Neural cell (in vitro differentiated cells): ENCODE results near the gene NMNAT3. TPM values are rescaled to one million over a fixed set of nuclear protein-coding genes. Genes with fewer than 3 reads are reported as not detected.

Experiments
- H2AFZ ChIP-seq: fragments of 200-600, 300-800 bp; sonication (generic), shearing (Covaris generic); 2 replicates; pipeline ENCODE4 v1.6.0; 2014; ENCODE audit warnings: low read depth, mild to moderate bottlenecking, antibody characterized with exemption, low read length, moderate library complexity
- H3F3A ChIP-seq: fragments of 200-600 bp; shearing (Covaris generic); 2 replicates; pipeline ENCODE4 v1.6.1; 2016; ENCODE audit warnings: mild to moderate bottlenecking, moderate library complexity, mixed read lengths, antibody characterized with exemption, low read length; ENCODE audit not compliant: insufficient read depth, poor library complexity, severe bottlenecking
- H3K27ac ChIP-seq: fragments of 200-600, 300-800 bp; sonication (generic), shearing (Covaris generic); 2 replicates; pipeline ENCODE4 v1.5.1; 2014; ENCODE audit warnings: mild to moderate bottlenecking, low read length, moderate library complexity
- H3K27me3 ChIP-seq: fragments of 300-800, 200-600 bp; sonication (generic), shearing (Covaris generic); 2 replicates; pipeline ENCODE4 v1.6.0; 2014; ENCODE audit warnings: mild to moderate bottlenecking, low read depth, low read length, moderate library complexity; ENCODE audit not compliant: insufficient read depth
- H3K36me3 ChIP-seq: fragments of 300-800, 200-600 bp; sonication (generic), shearing (Covaris generic); 2 replicates; pipeline ENCODE4 v1.5.1; 2014; ENCODE audit warnings: mild to moderate bottlenecking, antibody characterized with exemption, low read length, moderate library complexity; ENCODE audit not compliant: insufficient read depth
- H3K4me2 ChIP-seq: fragments of 300-800, 200-600 bp; sonication (generic), shearing (Covaris generic); 2 replicates; pipeline ENCODE4 v1.6.0; 2014; ENCODE audit warnings: mild to moderate bottlenecking, low read length
- H3K4me3 ChIP-seq: fragments of 300-800, 200-600 bp; sonication (generic), shearing (Covaris generic); 2 replicates; pipeline ENCODE4 v1.5.1; 2014; ENCODE audit warnings: mild to moderate bottlenecking, low read length, moderate library complexity
- H3K79me2 ChIP-seq: fragments of 200-600 bp; shearing (Covaris generic); replicated peaks from 2 replicates; pipeline ENCODE4 v1.6.0; 2014; ENCODE audit warnings: mild to moderate bottlenecking, low read length, moderate library complexity; ENCODE audit not compliant: insufficient read depth
- H3K9ac ChIP-seq: fragments of 300-800, 200-600 bp; sonication (generic), shearing (Covaris generic); 2 replicates; pipeline ENCODE4 v1.6.1; 2016; ENCODE audit warnings: mild to moderate bottlenecking, low read length, mixed read lengths
- H3K9me2 ChIP-seq: fragments of 200-600 bp; shearing (Covaris generic); 2 replicates; pipeline ENCODE4 v1.6.1; 2016; ENCODE audit warnings: mild to moderate bottlenecking, low read length, mixed read lengths; ENCODE audit not compliant: insufficient read depth
- H3K9me3 ChIP-seq: fragments of 200-600, 300-800 bp; sonication (generic), shearing (Covaris generic); 2 replicates; pipeline ENCODE4 v1.6.1; 2016; ENCODE audit warnings: mild to moderate bottlenecking, mixed run types, low read length, moderate library complexity, mixed read lengths
- H4K20me1 ChIP-seq: fragments of 200-600 bp; shearing (Covaris generic); 2 replicates; pipeline ENCODE4 v1.6.1; 2016; ENCODE audit warnings: mild to moderate bottlenecking, mixed run types; ENCODE audit not compliant: insufficient read depth
- CTCF ChIP-seq: fragments of 450-650 bp; IDR thresholded peaks from 2 replicates; pipeline ENCODE4 v1.5.1; 2014; ENCODE audit warnings: antibody characterized with exemption, mild to moderate bottlenecking, moderate library complexity; ENCODE audit not compliant: poor library complexity, severe bottlenecking
- EP300 ChIP-seq: fragments of 450-650 bp; conservative IDR thresholded peaks from 2 replicates; pipeline ENCODE4 v1.6.1; 2014; ENCODE audit warnings: antibody characterized with exemption, mild to moderate bottlenecking, moderate library complexity; ENCODE audit not compliant: poor library complexity, severe bottlenecking
- EZH2 ChIP-seq: fragments of 200-600, 300-800 bp; shearing (Covaris generic), sonication (generic); IDR thresholded peaks from 2 replicates; pipeline ENCODE4 v1.6.1; 2014; ENCODE audit warnings: antibody characterized with exemption, low read length, borderline replicate concordance, mild to moderate bottlenecking; ENCODE audit not compliant: insufficient read depth, poor library complexity, severe bottlenecking
- MXI1 ChIP-seq: fragments of 450-650 bp; conservative IDR thresholded peaks from 2 replicates; pipeline ENCODE4 v1.6.1; 2014; ENCODE audit warnings: antibody characterized with exemption, mild to moderate bottlenecking; ENCODE audit not compliant: poor library complexity, severe bottlenecking
- POLR2AphosphoS5 ChIP-seq: IDR thresholded peaks from 2 replicates; pipeline ENCODE4 v1.6.1; 2012
- RAD21 ChIP-seq: fragments of 450-650 bp; conservative IDR thresholded peaks from 2 replicates; pipeline ENCODE4 v1.6.1; 2014; ENCODE audit warnings: antibody characterized with exemption, mild to moderate bottlenecking, moderate library complexity
- REST ChIP-seq: IDR thresholded peaks from 2 replicates; pipeline ENCODE4 v1.6.1; 2012; ENCODE audit warnings: borderline replicate concordance
- SMC3 ChIP-seq: fragments of 450-650 bp; conservative IDR thresholded peaks from 2 replicates; pipeline ENCODE4 v1.6.1; 2014; ENCODE audit warnings: antibody characterized with exemption, mild to moderate bottlenecking, moderate library complexity; ENCODE audit not compliant: poor library complexity
- TAF1 ChIP-seq: IDR thresholded peaks from 2 replicates; pipeline ENCODE4 v1.6.1; 2012; ENCODE audit warnings: low read depth
- polyA plus RNA-seq: library from polyadenylated mRNA; depleted of rRNA; stranded (reverse); fragments of >200 nt; gene quantifications from 2 replicates; pipeline ENCODE4 v1.2.3, GENCODE V29; 2014

The NMNAT3 gene
- polyA plus RNA-seq, 1 donor from 2014 or later, result 2.3 TPM

GRCh38 chr3:139559541-139559940, 118.2 kb downstream of the NMNAT3 start:
- no peak overlapping the region for H3K4me3 ChIP-seq

GRCh38 chr3:139558351-139559266, 119.2 kb downstream of the NMNAT3 start:
- Histone ChIP-seq H3K9ac (no peak overlapping the region), H2AFZ (no peak overlapping the region), H3K4me3 (no peak overlapping the region), H3K9me3 (no peaks in the 10 kb centered on the region), H3F3A (no peaks in the 10 kb centered on the region), H3K27me3 (no peaks in the 10 kb centered on the region), H3K4me2 (no peak overlapping the region), H4K20me1 (no peaks in the 10 kb centered on the region), H3K9me2 (no peaks in the 10 kb centered on the region), H3K36me3 (no peaks in the 10 kb centered on the region), H3K27ac (no peak overlapping the region), H3K79me2 (no peaks in the 10 kb centered on the region)
- no peak for TF ChIP-seq EP300
- no peak for TF ChIP-seq MXI1
- TF ChIP-seq TAF1, result no peak
- TF ChIP-seq RAD21, result no peak
- TF ChIP-seq CTCF, result no peak
- TF ChIP-seq POLR2AphosphoS5, result no peak
- TF ChIP-seq SMC3, result no peak
- TF ChIP-seq REST, result no peak
- TF ChIP-seq EZH2, result no peak

More at GRCh38 chr3:139559541-139559940, 118.2 kb downstream of the NMNAT3 start:
- Histone ChIP-seq H4K20me1 (no peaks in the 10 kb centered on the region), H3K79me2 (no peaks in the 10 kb centered on the region), H2AFZ (no peak overlapping the region), H3K36me3 (no peaks in the 10 kb centered on the region), H3F3A (no peaks in the 10 kb centered on the region), H3K27me3 (no peaks in the 10 kb centered on the region), H3K4me2 (no peak overlapping the region), H3K9me2 (no peaks in the 10 kb centered on the region), H3K9ac (no peak overlapping the region), H3K9me3 (no peaks in the 10 kb centered on the region), H3K27ac (no peak overlapping the region)
- TF ChIP-seq EP300, result no peak
- no peak for TF ChIP-seq EZH2
- TF ChIP-seq TAF1, result no peak
- TF ChIP-seq CTCF, result no peak
- no peak for TF ChIP-seq POLR2AphosphoS5
